KBM-7 (cell line): Measurements from ENCODE around the gene IL34.

ENCODE experiments used
- DNase-seq: peaks from one replicate; pipeline ENCODE4 v3.0.0-alpha.2; 2015
- in situ Hi-C: fragments of 300-500 bp; cut with MboI; formaldehyde crosslinking; loops from 2 replicates; pipeline ENCODE4 v1.14.3; 2020; ENCODE audit warnings: low sequenced_read_pairs, low pct_unique_long_range_greater_than_20kb, mixed read lengths

IL34 gene

DNA sequence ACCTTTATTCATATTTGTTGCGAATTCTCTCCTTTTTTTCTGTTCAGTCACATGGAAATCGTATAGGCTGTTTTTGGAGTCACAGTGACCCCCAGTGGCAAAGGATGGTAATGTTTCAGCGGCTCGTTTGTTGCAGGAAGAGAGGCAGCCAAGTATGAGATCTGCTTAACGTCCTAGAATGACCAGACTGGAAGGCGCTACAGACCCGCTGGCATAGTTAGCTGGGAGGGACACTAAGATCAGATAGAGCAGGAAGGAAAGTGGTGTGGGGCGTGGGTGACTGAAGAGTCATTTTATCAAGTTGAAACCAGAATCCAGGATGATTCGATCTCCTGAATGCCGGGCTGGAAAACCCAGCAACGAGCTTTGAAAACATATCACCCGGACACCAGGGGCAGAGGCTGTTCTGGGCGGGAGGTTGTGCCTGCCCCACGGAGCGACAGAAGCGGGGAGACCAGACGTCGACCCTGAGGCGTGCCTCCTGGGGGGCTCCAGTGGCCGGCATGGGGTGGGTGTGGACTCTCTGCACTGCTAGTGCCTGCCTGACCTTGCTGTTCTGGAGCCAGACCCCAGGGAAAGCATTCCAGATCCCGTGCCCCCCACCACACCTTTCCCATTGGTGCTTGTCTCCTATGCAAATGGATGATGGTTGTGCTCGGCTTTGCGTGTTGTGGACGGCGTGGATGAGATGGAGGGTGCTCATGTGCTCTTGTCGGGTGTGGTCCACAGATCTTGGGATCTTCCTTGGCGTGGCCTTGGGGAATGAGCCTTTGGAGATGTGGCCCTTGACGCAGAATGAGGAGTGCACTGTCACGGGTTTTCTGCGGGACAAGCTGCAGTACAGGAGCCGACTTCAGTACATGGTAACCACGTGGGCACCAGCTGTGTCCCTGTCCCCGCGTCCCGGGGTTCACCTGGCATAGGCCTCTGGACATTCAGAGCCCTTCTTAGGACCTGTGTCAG lies 7.7 kb downstream of the IL34 start:
- in situ Hi-C loops = no loop called here
- peak; percentile 94 for DNase-seq

DNA sequence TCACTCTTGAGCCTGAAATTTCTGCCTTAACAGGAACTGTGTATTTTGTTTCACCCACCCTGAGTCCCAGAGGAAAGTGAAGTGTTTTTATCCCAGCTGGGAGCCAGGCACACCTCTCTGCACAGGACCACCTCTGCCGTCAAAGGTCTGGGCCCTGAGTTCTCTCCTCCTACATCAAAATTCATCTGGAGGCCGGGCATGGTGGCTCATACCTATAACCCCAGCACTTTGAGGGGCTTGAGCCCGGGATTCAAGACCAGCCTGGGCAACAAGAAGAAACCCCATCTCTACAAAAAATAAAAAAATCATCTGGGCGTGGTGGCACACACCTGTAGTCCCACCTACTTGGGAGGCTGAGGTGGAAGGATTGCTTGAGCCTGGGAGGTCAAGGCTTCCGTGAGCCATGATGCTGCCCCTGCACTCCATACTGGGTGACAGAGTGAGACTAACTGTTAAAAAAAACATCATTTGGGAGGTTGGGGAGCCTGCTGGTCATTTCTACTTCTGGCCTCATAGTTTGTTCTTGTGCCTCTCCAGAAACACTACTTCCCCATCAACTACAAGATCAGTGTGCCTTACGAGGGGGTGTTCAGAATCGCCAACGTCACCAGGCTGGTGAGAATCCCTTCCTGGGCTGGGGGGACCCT lies 9.8 kb downstream of the IL34 start:
- in situ Hi-C loops = no loop called here
- DNase-seq = no peak

DNA sequence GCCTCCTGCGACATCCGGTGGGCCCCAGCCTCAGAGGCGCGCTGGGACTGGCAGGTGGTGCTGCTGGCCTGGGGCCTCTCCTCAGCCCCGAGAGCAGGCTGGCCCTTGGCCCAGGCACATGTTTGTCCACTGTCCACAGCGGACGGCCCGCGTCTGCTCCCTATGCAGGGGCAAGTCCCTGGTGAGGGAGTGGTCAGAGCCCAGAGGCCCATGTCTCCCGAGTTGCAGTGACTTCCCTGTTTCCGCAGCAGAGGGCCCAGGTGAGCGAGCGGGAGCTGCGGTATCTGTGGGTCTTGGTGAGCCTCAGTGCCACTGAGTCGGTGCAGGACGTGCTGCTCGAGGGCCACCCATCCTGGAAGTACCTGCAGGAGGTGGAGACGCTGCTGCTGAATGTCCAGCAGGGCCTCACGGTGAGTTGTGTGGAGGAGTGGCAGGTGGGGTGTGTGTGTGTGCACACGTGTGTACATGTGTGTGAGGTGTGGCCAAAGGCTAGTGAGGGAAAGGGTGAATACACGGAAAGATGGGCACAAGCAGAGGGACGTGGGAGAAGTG lies 10.4 kb downstream of the IL34 start:
- in situ Hi-C loops = no loop called here
- DNase-seq = no peak

DNA sequence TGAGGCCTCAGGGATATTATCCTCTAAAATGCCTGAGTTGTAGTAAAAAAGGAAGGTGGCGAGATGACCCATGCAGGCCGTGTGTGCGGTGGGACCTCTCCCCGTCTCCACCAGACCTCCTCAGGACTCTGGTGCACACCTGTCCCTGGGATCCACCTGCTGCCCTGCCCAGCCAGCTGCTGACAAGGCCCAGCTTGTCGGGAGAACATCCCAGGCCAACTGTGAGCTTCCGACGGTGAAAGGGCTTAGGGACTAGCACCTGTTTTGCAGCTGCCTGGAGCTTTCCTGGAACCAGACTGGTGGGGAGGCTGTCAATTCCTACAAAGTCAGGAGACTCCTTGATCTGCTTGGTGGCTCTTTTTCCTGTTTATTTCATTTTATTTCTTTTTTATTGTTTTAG lies 11.6 kb downstream of the IL34 start:
- in situ Hi-C loops = no loop called here
- DNase-seq = no peak

DNA sequence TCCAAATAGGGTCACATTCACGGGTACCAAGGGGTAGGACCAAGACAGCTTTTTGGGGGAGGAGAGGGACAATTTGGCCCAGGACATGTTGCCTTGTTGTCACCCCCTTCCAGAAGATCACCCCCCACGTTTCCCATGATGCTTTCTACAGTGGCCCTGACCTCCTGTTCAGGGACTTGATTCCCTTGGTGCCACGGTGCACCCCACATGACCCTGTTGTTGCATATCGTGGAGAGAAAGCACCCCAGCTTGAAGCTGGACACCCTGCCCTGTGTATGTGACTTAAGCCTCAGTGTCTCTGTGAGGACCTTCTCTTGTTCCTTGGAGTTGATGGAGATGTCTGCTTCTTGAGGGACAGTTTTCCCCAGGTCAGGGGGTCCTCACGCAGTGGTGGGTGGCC lies 12.6 kb downstream of the IL34 start:
- in situ Hi-C loops = no loop called here

DNA sequence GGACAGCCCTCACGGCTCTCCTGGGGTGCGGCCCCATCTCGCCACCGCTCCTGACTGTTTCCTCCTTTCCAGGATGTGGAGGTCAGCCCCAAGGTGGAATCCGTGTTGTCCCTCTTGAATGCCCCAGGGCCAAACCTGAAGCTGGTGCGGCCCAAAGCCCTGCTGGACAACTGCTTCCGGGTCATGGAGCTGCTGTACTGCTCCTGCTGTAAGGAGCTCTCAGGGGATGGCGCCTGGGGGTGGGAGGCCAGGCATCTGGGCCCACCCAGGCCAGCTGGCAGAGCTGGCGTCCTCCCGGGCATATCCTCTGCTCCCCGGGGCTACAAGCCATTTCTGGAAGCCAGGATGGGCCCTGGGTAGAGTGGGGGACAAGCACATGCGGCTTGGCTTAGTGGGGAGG lies 13.2 kb downstream of the IL34 start:
- in situ Hi-C loops = no loop called here
- DNase-seq = no peak

More for the DNA sequence above, 12.6 kb downstream of the IL34 start:
- DNase-seq = no peak

DNA sequence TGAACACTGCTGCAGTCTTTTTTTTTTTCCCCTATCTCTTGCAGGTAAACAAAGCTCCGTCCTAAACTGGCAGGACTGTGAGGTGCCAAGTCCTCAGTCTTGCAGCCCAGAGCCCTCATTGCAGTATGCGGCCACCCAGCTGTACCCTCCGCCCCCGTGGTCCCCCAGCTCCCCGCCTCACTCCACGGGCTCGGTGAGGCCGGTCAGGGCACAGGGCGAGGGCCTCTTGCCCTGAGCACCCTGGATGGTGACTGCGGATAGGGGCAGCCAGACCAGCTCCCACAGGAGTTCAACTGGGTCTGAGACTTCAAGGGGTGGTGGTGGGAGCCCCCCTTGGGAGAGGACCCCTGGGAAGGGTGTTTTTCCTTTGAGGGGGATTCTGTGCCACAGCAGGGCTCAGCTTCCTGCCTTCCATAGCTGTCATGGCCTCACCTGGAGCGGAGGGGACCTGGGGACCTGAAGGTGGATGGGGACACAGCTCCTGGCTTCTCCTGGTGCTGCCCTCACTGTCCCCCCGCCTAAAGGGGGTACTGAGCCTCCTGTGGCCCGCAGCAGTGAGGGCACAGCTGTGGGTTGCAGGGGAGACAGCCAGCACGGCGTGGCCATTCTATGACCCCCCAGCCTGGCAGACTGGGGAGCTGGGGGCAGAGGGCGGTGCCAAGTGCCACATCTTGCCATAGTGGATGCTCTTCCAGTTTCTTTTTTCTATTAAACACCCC lies 13.8 kb downstream of the IL34 start:
- no peak for DNase-seq
- in situ Hi-C loops = no loop called here

DNA sequence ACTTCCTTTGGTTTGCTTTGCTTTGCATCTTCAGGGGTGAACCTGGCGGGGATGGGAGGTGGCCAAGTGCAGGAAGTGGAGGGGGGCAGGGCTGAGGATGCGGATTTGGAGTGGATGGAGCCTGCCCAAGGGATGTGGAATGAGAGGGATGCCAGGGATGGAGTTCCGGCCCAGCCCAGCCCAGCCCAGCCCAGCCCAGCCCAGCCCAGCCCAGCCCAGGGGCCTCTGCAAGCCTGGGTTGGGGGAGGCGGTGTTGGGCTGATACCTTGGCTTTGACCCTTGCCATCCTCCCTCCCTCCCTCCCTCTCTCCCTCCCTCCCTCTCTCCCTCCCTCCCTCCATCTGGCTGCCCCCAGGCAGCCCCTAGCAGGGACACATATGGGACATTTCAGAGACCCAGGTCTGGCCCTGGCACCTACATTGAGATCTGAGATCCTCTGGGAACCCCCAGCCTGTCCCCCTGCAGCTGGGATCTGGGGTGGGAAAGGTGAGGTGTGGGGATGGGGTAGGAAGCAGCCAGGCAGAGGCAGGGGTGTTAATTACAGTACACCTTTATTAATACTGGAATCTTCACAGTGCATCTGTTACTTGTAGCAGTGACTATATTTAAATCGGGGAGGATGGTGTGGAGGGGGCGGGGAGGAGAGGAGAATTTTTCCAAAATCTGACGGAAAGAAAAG lies 14.5 kb downstream of the IL34 start:
- in situ Hi-C loops = no loop called here
- DNase-seq = no peak

DNA sequence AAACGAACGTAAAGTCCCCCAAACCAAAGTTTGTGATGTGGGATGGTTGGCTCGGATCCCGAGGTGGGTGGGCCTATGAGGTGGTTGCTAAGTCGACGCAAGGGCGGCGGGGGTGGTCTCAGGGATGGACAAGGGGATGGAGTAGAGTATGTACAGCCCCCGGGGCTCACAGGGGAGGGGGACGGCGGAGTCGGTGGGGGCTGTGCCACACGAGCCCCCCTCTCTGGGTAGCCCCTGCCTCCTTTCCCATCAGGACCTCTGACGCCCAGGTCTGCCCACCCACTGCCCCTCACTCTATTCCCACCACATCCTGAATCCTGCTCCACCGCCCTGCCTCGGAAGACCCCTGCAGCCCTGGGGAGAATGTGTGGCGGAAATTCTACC lies 15.2 kb downstream of the IL34 start:
- no peak for DNase-seq
- in situ Hi-C loops = no loop called here

DNA sequence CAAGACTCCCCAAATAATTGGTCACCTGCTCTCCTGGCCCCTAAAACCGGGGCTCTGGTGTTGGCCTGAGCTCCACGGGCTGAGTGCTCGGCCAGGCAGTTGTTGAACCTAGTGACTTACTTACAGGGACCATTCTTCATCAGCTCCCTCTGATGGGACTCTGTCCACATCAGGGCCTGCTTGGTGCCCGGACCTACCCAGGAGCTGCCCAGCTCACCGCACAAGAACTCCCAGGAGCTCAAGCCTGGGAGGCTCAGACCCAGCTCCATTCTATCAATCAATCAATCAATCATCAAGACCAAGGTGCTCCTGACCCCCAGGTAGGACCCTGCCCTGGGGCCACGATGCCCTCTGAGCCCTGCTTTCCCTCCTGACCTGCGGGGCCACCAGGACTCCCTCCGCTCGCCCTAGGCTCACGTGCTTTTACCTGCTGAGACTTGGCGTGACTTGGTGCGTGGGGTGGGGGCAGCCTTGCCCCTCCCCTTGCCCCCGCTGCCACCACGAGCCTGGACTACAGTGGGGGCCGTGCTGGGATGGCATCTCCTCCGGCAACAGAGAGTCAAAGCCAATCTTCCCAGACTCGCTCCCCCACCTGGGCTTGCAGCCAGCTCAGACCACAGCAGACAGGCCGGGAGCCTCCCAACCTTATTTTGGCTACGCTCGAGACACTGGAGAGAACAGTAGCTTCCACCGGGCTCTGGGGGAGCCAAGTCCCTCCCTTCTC lies 15.7 kb downstream of the IL34 start:
- DNase-seq = no peak
- in situ Hi-C loops = no loop called here

DNA sequence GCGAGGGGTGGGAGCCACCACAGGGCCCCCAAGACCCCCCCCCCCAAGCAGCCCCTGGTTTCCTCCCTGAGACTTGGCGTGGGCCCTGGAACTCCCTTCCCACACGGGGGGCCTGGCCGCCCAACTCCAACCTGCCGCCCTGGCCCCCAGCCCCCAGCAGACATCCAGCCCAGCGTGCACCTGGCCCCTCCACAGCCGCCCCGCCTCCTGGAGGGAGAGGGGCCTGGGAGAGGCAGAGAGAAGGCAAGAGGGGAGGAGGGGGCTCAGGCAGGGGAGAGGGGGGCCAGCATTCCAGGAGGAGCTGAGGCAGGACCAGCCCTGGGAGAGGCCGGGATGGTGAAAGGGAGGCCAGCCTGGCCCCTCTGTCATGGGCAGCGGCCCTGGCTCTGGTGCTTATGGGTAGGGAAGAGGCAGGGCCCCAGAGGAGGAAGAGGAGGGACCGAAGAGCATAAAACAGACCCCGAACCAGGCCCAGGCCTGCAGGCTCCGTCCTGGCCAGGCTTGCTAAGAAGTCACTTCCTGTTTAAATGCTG lies 16.7 kb downstream of the IL34 start:
- in situ Hi-C loops = no loop called here
- DNase-seq = no peak

DNA sequence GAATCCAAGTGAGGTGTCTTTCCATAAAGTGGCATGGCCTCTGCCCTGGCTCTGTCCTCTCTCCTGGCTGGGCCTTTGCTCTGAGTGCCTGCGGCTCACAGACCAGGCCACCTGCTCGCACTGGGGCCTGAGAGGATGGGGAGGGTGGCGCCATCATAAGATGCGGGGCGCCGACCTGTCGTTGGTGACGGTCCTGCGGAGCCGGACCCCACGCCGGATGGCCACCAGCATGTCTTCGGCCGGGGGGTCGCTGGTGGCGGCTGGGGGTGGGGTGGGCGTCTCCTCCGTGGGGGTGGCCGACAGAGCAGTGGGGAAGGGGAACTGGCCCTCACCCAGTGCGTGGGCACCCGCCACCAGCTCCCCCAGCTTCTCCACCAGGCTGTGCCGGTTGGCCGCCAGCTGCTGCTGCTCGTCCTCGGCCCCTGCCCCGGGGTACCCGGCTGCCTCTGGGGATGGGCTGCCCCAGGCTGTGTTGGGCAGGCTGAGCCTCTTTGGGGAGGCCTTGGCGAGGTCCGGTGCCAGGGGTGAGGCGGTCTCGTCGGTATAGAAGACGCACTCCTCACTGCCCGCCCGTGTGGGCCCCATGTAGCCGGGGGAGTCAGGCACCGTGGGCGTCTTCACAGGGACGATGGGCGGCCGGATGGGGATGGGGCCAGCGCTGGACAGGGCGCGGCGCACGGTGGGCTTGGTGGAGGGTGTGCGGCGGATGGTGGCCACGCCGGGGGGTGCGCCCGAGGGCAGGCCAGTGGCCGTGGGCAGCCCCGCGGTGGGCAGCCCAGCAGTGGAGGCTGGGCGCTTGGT lies 17.4 kb downstream of the IL34 start:
- DNase-seq = no peak
- in situ Hi-C loops = no loop called here

DNA sequence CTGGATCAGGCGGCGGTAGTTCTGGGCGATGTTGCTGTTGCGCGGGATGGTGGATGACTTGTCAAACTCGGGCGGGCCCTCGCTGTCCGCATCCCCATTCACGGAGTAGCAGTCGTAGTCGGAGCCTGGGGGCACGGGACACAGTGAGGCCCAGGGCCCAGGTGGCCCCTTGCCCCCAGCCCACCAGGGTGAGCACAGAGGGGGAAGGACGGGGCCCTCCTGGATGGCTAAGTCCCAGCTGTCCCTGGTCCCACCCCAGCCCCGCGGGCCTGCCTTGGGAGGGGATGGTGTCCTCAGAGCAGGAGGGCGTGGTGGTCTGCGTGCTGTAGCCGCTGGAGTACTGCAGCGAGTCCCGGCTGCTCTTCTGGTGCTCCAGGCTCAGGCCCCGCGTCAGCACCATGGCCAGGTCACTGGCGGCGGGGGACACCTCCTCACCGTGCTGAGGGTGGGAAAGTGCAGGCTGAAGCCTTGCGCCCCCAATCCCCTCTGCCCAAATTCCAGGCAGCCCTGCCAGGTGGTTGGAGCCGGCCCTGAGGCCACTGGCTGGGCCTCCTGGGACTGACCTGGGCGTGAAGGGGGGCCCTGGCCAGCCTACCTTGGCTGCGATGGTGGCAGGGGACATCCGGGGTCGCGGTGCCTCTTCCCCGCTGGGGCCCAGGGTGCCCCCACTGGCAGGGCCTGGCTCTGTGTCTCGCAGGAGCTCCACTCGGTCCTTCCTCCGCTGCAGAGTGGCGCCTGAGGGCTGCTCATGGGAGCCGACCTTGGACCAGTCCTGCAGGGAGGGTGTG lies 18.2 kb downstream of the IL34 start:
- no peak for DNase-seq
- in situ Hi-C loops = no loop called here

DNA sequence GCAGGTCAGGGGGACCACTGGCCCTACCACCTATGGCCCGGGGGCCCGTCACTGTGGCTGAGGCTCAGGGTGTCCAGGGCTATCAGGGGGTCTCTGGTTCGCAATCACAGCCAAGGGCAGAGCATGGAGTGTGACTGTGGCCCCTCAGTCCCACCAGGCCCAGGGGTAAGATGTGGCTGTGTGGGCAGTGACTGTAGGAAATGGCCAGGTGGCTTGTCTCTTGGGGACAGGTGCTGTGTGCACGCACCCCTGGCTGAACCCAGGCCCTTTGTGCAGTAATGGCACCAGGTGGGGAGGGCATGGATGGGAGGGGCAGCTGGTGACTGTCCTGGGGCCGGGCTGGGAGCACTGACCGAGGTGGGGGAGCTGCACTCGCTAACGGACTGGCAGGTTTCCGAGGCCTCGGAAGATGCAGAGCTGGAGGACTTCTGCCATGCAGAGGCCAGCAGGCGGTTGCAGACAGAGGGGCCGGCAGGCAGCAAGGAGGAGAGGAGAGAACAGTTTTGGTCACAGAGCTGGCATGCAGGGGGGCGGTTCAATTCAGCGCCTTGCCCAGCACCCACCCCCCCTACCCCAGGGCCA lies 18.8 kb downstream of the IL34 start:
- DNase-seq = no peak
- in situ Hi-C loops = no loop called here

DNA sequence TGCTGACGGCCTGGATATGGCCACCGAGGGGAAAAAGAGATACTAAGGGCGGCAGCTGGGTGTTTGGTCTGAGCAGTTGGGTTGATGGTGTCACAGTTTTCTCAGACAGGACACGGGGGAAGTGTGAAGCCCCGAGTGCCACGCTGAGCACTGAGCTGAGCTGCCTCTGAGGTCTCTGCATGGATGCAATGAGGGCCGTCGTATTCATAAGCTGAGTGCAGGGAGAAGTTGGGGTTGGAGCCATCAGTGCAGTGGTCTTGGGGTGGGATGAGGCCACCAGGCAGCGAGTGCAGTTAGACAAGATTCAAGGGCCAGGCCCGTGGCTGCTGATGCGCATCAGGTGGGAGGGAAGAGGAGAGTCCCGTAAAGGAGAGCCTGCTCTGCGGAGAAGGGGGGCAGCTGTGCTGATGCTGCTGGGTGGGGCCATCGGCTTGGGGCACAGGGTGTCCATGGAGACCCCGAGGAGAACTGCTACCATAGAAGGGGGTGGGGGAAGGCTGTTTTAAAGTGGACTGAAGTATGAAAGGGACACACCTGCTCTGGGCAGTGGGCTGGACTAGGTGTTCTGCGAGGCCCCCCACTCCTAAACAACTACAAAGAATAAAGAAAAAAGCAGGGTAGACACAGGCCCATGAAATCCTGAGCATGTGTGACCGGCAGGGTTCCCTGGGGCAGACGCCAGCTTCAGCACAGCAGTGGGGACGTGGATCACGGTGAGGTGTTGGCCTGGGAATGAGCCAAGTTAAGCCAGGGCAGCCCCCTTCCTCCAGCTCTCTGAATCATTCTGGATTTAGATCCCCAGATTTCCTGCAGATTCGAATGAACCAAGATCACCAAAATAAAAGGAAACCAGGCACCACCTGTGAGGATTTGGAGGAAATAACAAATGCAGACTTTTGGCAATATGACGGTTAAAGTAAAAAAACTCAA lies 19.7 kb downstream of the IL34 start:
- no peak for DNase-seq
- in situ Hi-C loops = no loop called here

DNA sequence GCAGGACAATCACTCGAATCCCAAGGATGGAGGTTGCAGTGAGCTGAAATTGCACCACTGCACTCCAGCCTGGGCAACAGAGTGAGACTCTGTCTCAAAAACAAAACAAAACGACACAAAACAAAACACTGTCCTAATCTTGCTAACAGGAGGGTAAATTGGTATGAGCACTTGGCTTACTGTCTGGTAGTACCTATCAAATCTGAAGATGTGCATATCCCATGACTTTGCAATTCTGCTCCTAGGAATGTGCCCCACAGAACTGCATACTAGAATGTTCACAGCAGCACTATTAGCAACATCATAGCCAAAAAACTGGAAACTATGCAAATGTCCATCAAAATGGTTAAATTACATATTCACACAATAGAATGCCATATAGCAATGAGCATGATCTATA lies 23.8 kb downstream of the IL34 start:
- in situ Hi-C loops = no loop called here
- DNase-seq = no peak
